GM20000 (cell line): ENCODE measurements around the gene TMEM50B.
A peak's percentile ranks its signal among the peaks of the same experiment; 100 is the strongest.

Source experiments
- DNase-seq: peaks from one replicate; pipeline ENCODE4 v3.0.0; 2012; ENCODE audit warnings: low spot score
- CTCF ChIP-seq: IDR thresholded peaks from 2 replicates; pipeline ENCODE4 v1.5.1; 2012; ENCODE audit warnings: mild to moderate bottlenecking, control low read depth; ENCODE audit errors: extremely low read depth, missing control alignments

The TMEM50B gene

GRCh38 chr21:33434770-33435360, 44.9 kb downstream of the TMEM50B start:
- peak; percentile 80 for DNase-seq

GRCh38 chr21:33433425-33434114, 46.2 kb downstream of the TMEM50B start:
- no peak for TF ChIP-seq CTCF
- DNase-seq, result no peak

More at GRCh38 chr21:33434770-33435360, 44.9 kb downstream of the TMEM50B start:
- TF ChIP-seq CTCF, result no peak

GRCh38 chr21:33433001-33433400, 46.8 kb downstream of the TMEM50B start:
- no peak for DNase-seq
- no peak for TF ChIP-seq CTCF

- DNase-seq, result no peak
- no peak for TF ChIP-seq CTCF
Observed at GRCh38 chr21:33432496-33432895, 47.3 kb downstream of the TMEM50B start.

- no peak for DNase-seq
Observed at GRCh38 chr21:33430858-33431257, 48.9 kb downstream of the TMEM50B start.

GRCh38 chr21:33428669-33429068, 51.1 kb downstream of the TMEM50B start:
- no peak for TF ChIP-seq CTCF
- DNase-seq, result no peak

More at GRCh38 chr21:33430858-33431257, 48.9 kb downstream of the TMEM50B start:
- TF ChIP-seq CTCF, result no peak

GRCh38 chr21:33427051-33427450, 52.7 kb downstream of the TMEM50B start:
- TF ChIP-seq CTCF, result no peak
- DNase-seq, result no peak
